GM18858 (cell line): Measurements from ENCODE around the gene MXRA7.
"Not testable (repeated sequence)": the region's sequence is repeated elsewhere in the genome, so short reads cannot be mapped to it uniquely, and the experiment has no call there.

ENCODE experiments used
- ATAC-seq: cut with Tn5 transposase; IDR thresholded peaks from one replicate; pipeline ENCODE4 v1.9.1; 2021; ENCODE audit not compliant: unreplicated experiment

Gene MXRA7

GRCh38 chr17:76657505-76658241 lies 53.1 kb downstream of the MXRA7 start:
- ATAC-seq = no peak

- ATAC-seq = no peak
Measured at GRCh38 chr17:76654408-76654807, 56.4 kb downstream of the MXRA7 start.

GRCh38 chr17:76650504-76650903 lies 60.3 kb downstream of the MXRA7 start:
- ATAC-seq = no peak

GRCh38 chr17:76646712-76647111 lies 64.1 kb downstream of the MXRA7 start:
- no peak for ATAC-seq

- no peak for ATAC-seq
Measured at GRCh38 chr17:76645481-76645880, 65.3 kb downstream of the MXRA7 start.

- no peak for ATAC-seq
Measured at GRCh38 chr17:76644995-76645394, 65.8 kb downstream of the MXRA7 start.

GRCh38 chr17:76643553-76644148 lies 67.1 kb downstream of the MXRA7 start, which contains the start of gene ST6GALNAC1:
Gene ST6GALNAC1 (minus strand): TSS chr17:76643757. CDS start chr17:76643638, 119 bp downstream.
- no peak for ATAC-seq

GRCh38 chr17:76642994-76643393 lies 67.8 kb downstream of the MXRA7 start:
- no peak for ATAC-seq

GRCh38 chr17:76642032-76642561 lies 68.7 kb downstream of the MXRA7 start:
- no peak for ATAC-seq

GRCh38 chr17:76641501-76641900 lies 69.3 kb downstream of the MXRA7 start:
- ATAC-seq = no peak

- ATAC-seq = no peak
Measured at GRCh38 chr17:76640550-76641380, 70.0 kb downstream of the MXRA7 start.

- ATAC-seq = no peak
Measured at GRCh38 chr17:76638263-76638662, 72.5 kb downstream of the MXRA7 start.

GRCh38 chr17:76636486-76637206 lies 74.1 kb downstream of the MXRA7 start:
- not testable (repeated sequence) for ATAC-seq

GRCh38 chr17:76635659-76636360 lies 75.0 kb downstream of the MXRA7 start:
- no peak for ATAC-seq

GRCh38 chr17:76635039-76635438 lies 75.7 kb downstream of the MXRA7 start:
- ATAC-seq = no peak

- no peak for ATAC-seq
Measured at GRCh38 chr17:76633628-76634328, 77.0 kb downstream of the MXRA7 start.

GRCh38 chr17:76631821-76632565 lies 78.8 kb downstream of the MXRA7 start:
- ATAC-seq = no peak

- no peak for ATAC-seq
Measured at GRCh38 chr17:76630151-76630550, 80.6 kb downstream of the MXRA7 start.
